ENCODE data around the gene VGLL3.

The VGLL3 gene

DNA sequence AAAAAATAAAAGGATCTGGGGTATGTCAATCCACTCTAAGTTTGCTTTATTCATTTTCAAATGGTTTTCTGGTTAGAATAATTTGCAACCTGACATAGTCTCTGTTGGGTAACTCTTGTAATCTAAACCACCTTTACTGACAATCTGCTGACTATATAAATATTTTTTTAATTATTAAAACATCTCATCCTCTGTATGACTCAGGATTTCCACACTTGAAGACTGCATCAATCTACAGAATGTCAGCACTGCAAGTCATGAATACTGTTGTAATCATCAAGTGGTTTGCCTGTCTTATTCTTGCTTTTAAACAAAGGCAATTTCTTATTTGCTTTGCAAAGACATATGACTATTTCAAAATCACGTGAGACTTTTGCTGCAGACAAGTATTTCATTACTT, 42.1 kb downstream of the VGLL3 start:
- no peak for DNase-seq

DNA sequence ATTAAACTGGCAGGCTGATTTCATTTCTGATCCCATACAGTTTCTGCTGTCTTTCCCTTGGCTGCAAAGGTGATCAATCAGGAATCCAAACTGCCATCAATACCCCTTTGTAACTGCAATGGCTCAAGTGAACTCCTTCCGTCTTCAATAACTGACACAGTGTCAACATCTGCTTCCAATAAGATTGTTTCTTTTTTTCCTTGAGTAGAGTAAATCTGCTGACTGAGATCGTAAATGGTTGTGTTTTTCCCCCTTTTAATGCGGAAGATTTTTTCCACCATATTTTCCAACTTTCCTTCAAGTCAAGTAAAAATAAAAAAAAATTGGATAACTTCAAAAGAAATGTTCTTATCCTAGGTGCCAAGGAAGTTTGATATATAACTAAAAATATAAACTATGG, 48.7 kb downstream of the VGLL3 start:
- no peak for DNase-seq

DNA sequence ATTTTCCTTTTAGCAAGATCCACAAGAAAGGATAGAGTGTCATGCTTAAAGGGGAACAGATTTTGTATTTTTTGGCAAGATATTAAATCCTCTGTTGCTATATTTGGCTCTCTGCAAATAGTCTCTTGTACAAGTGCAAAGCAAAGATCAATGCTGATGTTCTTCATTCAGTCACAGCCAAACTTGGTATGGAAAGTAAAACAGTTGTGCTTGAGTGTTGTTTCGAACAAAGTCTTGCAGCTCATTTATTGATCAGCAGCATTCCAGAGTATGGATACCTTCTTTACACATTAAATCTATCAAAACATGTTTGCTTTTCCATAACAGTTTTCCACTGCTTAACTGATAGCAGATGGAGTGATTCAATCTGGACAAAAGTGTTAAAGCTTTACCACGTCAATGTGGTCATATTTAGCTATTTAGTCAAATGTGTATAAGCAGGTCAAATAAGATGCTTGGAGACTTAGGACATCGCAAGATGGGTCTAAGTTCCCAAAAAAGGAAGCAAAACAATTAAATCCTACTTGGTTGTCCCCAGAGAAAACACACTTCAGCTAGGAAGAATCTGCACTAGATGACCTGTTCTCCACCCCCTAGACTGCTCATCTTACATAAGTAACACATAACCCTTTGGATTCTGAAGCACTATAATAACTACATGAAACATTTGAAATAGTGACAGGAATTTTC, 52.4 kb downstream of the VGLL3 start:
- no peak for DNase-seq

DNA sequence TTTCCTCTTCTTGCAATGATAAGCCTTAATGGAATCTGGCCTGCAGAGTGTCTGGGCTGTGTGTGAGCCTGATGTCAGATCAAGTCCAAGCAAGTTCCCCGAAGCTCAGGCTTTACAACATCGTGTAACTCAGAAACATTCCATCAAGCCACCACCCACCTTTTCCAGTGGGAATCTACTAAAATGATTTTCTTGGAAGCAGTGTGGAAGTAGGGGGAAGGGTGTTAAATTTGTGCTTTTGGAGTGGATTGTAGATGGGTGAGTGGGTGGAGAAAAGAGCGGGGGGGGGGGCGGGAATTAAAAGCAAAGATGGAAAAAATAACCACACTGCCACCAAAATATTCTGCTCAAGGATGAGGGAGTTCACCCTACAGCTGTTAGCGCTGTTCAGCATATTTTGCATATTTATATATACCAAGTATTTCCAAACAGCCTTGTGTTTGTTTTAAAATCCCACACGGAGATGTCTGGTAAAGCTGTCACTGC, 53.6 kb downstream of the VGLL3 start:
- DNase-seq = no peak

DNA sequence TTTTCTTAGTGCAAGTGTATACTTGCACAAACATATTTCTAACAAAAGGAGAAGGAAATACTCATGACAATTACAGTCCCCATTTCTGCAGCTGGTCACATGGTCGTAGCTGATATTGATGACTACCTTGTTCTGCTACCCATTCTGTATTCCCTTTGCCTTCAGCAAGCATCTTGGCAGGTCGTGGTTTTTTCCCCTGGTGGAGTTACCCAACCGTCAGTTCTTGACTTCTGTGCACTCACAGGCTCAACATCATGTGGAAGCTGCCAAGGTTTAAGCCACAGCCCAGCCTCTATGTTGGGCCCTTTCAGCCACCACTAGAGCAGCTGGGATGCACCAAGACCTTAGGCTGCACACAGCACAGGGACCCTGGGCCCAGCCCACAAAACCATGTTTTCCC, 56.1 kb downstream of the VGLL3 start:
- DNase-seq = no peak

DNA sequence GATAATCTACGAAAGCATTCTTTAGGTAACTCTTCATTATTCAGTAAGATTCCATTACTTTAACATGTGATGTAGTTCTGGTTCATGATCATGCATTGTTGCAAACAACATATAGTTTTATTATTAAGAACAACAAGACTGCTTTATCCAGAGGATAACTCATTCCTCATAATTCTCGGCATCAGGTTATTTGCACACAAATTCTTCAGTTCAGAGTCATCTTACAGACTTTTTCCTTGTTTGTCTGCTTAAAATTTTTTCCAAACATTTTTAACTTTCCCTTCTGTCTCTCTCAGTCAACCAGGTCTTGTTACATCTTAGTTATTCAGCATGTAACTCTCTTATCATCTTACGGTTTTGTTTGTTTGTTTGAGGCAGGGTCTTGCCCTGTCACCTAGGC, 60.1 kb downstream of the VGLL3 start:
- no peak for DNase-seq

DNA sequence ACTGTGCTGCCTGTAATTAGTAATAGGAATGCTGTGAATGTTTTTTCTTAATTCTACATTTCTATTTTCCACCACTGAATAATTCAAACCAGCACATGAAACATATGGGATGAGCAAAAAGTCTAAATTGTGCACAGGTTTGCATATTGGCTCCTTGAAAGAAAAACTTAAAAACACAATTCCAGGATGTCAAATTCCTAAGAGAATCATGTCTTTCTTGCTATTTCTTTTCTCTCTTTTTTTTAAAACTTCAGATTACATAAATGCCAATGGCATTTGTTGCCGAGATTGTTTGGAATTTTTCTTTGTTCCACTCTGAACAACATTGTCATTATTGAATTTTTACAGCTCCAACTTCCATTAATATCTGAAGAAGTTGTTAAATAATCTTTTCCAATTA, 60.8 kb downstream of the VGLL3 start:
- no peak for DNase-seq

DNA sequence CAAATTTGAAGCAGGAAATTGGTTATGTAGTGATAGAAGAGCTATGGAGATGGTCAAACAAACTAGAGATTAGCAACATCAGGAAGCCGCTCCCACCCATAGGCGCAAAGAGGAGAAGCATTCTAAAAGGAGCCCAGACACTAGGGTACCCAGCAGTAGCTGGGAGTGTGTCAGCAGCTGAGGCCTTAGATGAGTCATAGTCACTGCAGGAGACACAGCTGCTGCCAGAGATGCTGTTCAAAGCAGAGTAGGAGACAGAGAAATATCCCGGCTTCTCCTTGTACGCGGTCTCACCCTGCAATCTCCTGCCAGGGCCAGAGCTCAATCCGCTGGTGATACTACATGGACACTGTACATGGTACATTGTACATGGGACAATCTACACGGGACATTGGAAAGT, 61.9 kb downstream of the VGLL3 start:
- no peak for DNase-seq

DNA sequence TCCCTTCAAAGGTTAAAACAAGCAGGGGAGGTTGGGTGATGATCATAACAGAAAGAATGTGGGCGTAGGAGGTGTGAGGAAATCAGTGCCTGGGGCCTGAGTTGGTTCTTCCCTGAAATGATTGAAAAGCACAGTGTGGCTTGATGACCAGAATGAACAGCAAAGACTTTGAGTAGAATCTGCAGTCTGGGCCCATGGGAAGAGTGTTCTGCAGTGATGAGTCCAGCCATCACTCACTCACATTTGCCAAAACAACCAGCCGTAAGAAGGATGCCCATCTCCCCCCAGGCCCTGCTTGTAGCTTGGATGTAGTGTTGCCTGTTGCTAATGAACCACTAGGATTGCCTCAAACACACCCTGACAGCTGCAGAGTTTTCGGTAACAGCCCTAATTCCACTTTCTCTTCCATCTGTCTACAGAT, 67.9 kb downstream of the VGLL3 start:
- DNase-seq = no peak

DNA sequence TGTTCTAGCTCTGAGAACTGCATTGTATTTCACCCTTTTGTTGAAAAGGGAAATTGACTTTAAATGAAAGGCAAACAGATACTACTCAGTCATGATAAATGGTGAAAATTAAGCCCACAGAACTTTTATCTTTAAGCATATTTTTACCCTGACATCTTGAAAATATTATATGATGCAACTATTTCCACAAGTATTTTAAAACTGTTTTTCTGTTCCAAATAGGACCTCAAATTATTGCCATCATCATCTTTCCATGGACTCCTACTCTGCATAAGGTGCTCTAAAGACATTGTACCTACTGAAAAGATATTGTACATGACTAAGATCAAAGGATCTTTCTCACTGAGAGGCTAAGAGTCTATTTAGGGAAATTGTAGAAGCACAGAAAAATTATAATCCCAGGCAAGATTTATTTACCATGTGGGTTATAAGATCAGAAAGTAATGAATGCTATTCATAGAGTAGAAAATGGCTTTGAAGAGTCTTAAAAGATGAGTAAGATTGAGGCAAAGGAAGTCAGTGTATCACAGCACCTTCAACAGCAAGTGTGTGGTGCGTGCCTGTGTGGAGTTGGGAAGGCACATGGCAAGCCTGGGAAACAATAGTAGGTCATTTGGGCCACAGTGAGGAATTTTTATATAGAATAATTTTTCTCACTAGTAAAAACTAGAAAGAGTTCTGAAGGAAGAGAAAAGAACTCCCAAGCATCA, 68.8 kb downstream of the VGLL3 start:
- no peak for DNase-seq

DNA sequence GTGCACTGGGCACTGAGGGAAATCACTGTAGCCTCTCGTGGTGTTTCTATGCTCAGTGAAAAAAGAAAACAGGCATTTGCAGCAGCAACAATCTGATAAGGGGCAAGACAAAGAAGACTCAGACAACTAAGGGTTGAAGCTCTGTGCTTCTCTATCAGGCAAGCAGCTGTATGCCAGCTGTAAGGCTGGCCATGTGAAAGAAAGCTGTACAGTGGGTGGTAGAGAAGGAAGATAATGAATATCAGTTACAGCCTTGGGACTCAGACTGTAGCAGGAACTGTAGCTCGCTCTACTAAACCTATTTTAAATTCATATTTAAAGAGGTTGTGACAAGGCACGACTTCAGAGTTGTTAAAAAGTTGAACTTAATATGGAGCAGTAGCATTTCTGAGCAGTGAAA, 76.3 kb downstream of the VGLL3 start:
- DNase-seq = no peak

DNA sequence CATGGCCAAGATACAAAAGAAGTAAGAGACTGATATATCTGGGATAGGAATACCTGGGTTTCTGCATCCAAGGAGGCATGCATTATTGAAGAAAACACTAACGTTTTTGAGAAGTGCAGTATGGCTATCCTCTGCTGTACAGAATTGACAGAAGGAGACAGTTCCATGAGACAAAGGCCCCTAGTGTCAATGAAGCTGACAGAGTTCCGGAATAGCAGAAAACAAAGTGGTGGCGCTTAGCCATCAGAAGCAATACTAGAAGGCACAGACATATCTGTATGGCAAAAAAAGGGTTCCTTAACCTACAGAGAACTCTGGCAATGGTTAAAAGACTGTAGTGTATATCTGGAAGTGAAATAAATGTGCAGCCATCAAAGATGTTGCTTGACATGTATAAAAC, 77.8 kb downstream of the VGLL3 start:
- no peak for DNase-seq

DNA sequence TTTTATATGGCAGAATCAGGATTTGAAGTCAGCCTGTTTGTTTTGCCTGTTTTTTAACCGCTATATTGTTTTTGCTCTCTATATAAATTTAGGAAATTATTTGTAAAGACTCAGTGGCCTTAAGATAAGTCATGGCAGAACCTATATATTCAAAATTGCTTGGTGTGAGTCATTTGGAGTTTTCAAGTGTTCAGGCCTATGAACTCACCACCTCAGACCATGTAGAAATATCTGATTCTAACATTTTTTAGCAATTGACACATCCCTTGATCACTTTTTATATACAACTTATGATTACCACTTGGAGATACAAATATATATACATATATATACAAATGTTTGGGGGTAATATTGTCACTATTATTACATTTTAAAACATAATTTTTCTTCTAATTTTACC, 95.7 kb downstream of the VGLL3 start:
- no peak for DNase-seq

DNA sequence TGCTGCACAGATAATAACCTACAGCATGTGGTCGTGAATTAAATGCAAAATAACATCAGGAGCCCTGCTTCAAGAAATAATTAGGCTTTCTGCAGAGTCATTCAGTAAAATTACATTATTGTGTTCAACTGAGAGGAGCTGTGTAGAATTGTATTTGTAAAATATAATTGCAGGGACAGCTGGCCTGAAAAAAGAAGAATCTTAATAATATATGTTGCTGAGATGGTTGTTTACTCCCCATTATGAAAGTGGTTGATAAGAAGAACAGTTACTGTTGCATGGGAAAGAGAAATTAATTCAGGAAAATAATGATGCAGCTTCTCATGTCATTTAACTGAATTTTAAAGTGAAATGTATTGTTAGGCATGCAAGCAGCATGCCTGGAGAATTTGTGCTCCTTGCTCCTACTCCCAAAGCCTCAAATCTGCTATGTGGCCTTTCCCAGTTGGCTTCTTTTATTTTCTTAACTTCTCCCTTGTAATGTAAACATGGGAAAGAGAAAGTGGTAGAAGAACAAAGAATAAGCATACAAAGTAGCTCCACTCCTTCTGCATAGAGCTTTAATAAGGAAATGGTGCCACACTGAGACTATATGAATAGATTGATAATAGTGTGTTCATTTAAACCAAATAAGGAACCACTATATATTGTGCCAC, 100.1 kb downstream of the VGLL3 start:
- no peak for DNase-seq

Measured in hematopoietic multipotent progenitor cell treated with erythropoietin and hydrocortisone succinate and interleukin-3 and kit ligand, for 4 days (in vitro differentiated cells).